IPS DF 4.7 (cell line): ENCODE data around the gene CCNK.

Experiments used
- DNase-seq: peaks from one replicate; pipeline ENCODE4 v3.0.0-alpha.2; 2013; ENCODE audit warnings: low spot score; ENCODE audit errors: extremely low read depth

Gene CCNK

DNA sequence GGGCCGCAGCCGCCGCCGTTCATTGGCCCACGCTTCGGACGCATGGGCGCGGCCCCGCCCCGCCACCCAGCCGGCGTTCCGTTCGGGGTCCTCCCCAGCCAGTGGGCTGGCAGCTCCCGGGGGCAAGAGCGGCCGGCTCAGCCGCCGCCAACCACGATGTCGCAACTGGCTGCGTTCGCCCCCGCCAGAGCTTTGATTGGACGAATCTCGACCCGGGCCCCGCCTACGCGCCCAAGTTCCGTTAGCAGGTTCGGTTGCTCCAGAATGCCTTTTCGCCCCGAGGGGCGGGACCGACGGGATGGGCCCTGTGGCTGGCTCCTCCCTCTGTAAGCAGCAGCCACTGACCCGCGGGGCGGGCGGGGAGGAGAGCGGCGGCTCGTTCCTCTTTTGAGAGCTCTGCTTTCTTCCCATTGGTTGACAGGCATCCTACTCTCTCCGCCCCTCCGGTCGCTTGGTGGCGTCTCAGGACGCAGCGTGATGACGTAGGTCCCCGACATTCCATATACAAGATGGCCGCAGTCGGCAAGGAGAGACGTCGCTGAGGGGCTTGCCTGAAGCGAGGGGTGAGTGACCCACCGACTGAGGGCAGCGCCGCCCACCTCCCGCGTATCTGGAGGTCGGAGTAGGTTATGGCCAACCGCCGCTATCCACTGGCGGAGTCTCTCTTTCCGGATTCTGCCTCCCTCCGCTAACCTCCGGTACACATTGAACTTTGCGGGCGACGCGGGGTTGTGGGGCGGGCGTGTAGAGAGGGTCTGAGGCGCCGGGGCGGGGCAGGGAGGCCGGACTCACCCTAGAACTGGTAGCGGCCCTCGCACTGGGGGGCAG lies at the start of gene CCNK:
CCNK (plus strand) TSS at position 493 of the 828 bp plus-strand sequence. CDS start 11,269 bp downstream, outside the sequence.
- DNase-seq: peak; percentile 97

DNA sequence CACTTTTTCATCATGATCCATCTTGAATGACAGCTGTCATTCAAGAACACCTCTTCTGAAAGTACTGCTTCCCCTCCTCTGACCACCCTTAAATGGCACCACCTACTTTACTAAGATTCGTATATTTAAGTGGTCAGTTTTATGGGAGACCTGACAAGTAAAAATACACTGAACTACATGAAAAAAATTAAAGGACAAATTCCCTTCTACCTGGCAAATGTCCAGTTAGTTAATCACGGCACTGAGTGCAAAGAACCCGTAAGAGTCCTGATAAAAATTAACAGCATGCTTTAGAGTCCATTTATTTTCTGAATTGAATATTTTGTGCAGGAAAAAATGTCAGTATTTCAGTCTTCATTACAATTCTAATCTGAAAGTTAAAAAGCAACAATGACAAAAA lies 49.2 kb upstream of the CCNK start:
- DNase-seq: no peak

DNA sequence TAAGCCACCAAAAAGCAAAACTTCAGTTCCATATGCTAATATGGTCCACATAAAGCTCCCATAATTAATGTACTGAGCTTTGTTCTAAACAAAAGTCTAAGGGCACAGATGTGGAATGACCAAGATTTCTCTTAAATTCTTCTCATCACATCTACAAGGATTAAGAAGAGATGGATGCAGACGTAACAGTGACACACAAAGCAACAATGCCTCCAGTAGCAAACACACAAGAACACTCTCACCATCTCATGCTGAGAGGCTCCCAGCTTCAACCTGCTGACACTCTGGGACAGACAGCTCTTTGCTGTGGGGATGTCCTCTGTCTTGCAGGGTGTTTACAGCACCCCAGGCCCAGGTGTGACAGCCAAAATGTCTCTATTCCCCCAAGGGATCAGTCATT lies 48.7 kb upstream of the CCNK start:
- DNase-seq: no peak

DNA sequence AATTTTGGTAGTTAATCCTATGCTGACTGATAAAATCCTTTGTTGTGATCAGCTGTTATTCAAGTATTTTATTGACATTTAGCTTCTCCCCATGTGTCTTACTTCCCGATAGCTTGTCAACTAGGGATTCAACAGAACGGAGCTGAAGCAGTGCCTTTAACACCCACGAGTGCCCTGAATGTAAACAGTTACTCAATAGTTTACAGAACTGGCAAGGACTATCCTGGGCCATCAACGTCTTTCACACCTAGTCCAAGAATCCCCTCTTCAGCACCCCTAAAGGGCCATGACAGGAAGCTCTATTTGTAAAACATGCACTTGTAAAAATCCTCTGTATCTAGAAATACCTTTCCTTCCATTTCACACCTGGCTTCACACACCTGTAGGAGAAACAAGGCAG lies 45.9 kb upstream of the CCNK start:
- DNase-seq: no peak

DNA sequence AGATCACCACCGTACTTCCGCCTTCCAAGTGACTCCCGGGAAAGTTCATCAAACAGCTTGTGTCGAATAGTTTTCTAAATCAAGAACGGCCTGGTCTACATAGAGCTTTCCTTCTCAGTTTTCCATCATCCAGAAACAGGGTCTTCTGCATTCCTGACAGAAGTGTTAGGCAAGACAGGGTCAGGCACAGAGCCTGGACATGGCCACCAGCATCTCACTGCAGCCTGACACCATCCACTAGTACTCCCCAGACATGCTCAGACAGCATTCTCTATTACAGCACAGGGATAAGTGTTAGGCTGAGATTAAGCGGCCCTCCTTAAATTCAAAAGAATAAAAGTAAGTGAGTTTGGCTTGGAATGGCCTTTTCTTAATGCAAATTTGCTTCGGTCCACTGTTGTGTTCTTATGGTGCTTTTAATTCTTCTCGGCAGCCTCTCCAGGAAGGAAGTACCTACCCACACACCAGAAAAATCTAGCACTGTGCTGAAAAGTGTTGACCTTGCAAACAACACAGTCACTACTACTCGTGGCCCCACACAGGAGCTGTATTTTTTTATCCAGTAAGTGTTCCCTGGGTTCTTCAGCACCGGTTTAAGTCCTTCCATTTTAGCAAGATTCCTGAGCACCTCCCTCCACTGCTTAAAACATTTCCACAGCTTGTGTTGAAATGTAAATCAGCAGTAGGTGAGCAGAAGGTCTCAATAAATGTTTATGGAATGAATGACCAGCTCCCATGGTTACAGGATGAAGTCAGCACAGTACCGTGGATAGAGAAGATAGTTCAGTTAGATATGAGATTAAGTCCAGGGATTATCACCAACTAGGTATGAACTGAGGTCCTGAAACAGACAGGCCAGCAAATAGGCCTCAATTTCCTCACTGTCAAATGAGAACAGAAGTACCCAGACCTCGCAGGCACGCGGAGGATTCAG lies 44.7 kb upstream of the CCNK start:
- no peak for DNase-seq

DNA sequence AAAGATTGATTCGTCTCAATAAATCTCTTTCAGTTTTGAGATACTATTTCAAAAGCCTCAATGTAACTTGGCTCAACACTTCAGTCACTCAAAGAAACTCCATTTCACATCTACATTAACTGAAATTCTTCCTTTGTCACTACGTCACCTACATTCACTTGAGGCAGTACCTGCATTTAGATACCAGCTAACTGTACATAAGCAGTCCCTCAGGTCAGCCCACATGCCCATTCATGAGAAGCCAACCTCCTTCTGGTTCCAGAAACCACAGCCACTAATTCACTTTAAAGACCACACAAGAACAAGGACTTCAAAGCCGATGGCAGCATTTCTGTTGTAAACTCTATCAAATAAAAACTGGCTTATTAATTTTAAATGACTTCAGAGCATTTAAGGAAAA lies 43.5 kb upstream of the CCNK start:
- no peak for DNase-seq

DNA sequence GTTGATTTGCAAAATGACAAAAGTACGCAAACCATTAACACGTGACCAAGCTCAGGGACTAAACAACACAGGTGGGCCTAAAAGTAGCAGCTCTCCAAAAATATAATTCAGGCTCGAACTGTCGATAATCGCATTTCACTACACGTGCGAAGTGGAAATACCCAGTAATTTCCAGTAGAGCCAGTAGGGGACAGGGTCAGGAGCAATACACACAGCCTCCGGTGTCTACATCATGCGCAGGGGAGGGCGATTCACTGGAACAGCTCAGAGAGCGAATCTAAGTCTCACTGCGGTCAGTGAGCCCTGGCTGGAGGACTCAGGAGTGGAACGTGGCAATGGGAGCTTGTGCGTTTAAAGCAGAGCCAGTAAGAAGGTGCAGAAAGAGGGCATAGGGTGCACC lies 40.9 kb upstream of the CCNK start:
- no peak for DNase-seq

DNA sequence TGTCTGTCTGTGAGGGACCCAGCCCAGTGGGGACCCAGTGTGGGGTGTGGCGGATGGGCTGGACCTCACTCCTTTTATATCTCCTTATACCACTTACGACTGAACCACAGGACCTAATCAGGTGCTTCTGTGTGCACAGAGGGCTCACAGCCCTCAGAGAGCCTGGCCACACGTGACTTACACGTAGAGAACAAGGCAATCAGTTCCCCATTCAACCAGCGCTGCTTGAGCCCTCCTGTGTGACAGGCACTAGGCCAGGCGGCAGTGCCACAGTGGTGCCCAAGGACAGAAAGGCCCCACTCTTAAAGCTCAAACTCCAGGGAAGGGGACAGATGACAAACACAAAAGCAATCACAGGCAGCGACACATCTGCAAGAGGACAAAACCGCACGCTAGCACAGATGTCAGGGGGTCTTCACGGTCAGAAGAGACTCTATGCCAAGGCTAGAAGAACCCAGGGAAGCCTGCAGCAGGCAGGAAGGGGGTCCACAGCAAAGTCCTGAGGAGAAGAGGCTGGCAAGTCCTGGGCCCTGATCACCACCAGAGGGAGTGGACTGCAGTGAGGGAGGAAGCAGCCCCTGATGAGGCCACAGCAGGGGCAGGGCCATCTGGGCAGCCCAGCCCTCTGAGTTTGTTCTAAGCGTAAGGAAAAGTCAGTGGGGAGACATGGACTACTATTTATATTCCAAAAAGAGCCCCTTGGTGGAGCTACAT lies 39.9 kb upstream of the CCNK start:
- no peak for DNase-seq

DNA sequence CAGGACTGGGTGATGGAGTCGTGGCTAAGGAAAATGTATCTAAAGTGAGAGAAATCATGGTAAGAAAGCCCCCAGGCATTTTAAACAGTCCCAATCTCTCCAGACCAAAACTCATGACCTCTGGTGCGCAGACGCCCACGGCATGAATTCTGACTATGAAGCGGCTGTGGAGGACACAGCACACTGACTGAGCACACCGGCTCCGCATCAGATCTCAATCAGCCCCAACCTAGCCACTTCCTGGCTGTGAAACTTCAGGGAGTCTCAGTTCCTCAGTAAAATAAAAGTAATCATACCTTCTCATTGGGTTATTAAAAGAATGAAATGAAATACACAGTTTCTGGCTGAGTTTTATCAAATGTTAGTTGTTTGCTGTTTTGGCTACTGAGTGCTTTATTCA lies 39.3 kb upstream of the CCNK start:
- DNase-seq: no peak

DNA sequence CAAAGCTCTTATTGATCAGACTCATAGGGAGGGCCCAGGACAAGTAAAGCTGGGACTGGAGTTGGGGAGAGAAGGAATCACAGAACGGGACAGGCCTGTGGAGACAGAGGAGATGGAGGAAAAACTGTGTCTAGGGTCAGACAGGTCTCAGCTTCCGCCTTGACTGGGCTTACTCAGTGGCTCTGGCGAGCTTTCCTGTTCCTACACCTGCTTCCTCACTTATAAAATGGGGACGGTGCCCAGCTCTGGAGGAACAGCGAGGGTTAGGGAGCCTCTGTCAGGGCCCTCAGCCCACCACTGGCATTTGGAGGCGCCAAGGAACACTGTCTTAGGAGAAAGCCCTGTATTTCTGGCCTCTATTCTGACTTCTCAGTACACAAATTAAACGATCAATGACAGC lies 35.3 kb upstream of the CCNK start:
- DNase-seq: no peak

DNA sequence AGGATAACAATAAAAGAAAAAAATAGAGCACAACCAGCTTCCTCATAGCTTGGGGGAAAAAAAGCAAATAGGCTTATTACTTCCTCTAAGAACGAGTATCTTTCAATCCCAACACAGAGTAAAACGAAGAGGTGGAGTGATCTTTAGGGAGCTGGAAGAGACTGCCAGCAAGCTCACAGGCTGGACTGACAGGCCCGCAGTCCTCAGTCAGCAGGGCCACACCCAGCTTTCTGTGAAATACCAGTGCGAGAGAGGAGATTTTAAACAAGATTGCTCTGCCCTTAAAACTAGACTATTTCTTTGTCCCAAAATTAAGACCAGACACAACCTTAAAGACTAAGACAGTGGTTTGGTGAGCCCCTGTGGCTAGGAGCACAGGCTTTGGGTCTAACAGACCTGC lies 33.5 kb upstream of the CCNK start:
- no peak for DNase-seq

DNA sequence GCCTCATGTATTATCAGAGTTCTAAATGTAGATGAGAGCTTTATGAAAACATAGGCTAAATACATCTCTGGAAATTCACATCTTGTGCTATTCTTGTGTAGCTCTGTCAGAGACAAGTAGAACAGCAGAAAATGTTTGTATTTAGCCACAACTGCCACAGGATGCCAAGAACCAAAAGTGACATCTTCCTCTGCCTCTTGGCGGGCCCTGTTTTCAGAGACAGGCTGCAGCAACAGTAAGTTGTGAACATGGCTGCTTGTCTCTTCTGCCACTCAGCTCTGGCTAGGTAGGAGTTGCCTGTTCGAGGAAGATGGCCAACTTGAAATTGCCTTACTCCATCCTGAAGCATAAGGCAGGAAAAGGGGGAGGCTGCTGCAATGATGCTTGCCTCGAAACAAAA lies 30.9 kb upstream of the CCNK start:
- no peak for DNase-seq

DNA sequence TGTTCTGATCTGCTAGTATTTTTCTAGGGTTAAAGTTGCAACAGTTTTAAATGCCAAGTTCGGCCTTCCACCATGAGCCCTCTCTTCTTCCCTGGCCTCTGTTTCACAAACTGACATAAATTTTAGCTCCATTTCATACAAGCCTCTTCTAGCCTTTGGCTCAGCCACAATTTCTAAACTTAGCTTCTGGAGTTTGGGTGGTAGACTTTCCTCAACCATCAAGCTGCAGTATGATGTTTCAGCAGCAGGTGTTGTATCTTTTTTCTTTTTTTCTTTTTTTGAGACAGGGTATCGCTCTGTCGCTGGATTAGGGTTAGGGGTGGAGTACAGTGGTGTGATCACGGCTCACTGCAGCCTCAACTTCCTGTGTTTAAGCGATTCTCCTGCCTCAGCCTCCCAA lies 30.0 kb upstream of the CCNK start:
- no peak for DNase-seq

DNA sequence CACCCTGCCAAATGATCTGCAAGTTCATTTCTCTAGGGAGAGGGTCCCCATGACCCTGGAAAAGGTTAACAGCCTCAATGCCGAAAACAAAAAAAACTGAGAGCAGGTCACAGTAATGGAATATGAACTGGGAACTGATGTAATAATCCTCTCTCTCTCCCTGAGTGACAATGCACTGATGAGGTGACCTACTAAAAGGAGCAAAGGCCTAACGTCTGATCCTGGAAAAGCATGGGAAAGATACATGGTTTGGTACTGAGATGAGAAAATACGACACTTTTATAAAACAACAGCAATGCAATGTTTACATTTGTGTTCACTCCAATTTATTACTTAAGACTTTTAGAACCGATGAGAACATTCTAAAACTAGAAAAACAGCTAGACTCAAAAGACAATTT lies 28.2 kb upstream of the CCNK start:
- no peak for DNase-seq

DNA sequence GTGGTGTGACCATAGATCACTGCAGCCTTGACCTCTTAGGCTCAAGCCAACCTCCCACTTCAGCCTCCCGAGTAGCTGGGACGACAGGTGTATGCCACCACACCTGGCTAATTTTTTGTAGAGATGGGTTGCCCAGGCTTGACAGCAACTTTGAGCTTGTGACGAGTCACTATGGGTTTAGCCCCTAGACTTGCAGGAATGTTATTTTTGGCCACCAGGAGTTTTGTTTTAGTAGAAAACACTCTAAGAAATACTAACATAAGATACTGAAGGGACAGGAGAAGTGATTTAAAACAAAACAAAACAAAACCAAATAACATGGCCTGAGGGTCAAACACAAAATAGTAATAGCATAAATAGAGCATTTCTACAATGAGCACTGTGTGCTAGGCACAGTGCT lies 27.0 kb upstream of the CCNK start:
- DNase-seq: no peak

DNA sequence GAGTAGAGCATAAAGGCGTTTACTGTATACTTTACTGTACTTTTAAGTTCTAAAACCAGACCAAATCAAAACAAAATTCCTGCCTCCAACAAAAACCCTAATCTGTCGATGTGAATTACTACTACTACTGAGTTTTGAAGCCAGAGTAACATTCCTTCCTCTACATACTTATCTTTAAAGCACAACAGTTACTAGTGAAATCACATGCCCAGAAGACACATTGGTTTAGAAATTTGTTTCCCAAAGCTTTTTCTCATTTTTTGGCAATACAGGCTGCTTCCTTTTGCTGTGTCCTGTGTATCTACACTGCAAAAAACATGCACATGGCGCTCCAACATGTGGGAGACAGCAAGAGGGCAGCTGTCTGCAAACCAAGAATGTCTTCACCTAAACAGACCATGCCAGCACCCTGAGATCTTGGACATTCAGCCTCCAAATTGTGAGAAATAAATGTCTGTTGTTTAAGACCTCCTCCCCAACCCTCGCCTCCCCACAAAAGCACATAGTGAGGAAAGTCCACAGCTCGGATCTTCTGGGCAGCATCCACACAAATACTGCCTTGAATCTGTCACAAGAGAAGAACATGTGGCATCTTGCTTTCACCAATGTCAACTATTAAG lies 21.6 kb upstream of the CCNK start:
- no peak for DNase-seq

DNA sequence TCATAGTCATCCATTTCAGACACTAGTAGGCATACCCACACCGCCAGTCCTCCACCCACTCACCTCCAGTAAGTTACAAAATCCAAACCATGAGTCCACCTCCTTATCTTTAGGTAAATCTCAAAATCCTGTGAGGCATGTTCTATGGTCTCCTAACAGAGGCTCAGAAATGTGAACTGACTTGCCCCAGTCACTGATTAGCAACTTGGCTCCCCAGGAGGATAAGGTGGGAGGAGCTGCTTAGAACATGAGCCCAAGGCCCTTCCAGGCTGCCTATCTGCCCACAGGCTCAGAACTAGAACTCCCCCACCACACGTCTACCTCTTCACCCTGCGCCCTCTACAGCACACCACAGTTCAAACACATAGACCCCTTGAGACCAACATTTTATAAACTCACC lies 20.4 kb upstream of the CCNK start:
- DNase-seq: no peak

DNA sequence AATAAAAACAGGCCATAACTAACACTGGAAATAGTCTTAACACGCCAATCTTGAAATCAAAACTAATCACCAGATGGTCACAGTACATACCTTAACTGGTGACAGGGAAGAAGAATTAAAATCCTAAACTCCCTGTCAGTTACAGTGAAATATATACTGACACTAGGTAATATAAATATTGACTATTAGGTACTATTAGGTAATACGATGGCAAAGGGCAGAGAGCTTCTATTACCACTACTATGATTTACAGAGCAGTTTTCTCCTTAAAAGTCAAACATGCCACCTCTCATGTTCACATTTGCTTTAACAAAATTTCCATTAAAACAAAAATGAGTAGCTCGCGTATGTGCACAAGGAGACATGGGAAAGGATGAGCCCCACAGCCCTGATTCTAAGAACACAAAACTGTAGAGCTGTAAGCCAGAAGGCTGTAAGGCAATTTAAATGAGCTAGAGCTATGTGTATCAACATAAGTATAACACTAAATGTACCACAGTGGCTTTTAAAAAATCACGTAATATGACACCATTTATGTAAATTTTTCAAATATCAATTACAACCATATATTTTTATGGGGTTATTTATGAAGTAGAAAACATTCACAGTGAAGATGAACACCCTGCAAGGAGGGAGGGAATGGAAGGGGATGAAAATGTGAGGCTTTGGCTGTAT lies 19.7 kb upstream of the CCNK start:
- no peak for DNase-seq

DNA sequence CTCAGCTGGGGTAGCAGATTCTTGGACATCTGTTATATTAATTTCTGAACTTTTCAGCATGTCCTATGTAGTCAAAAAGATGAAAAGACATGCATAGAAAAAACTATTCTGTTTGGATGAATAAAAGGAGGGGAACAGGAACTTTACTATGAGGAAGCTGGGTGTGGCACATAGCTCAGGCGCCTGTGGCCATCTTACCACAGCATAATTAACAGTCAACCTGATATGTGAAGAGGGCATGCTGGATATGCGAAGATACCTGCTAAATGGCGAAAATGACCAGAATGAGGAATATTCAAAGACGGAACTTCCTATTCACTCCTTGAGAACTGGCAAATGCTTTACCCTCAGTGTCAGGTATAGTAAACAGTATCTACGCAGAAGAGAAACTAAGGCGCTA lies 19.0 kb upstream of the CCNK start:
- DNase-seq: no peak

DNA sequence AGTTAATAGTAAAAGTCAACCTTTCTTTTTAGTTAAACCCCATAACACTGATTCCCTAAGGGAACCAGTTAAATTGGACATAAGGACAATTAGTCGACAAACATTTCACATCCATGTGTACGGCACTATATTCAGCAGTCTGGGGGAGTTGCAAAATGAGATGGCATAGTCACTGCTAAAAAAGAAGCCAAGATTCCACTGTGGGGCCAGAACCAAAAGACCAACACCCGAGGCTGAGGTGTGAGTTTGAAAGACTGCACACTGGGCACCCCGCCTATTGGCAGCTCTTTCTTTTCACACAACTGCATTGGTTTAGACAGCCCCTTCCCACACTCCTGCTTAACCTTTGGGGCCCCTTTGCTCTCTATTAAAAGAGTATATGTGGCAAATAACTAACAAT lies 17.2 kb upstream of the CCNK start:
- no peak for DNase-seq

DNA sequence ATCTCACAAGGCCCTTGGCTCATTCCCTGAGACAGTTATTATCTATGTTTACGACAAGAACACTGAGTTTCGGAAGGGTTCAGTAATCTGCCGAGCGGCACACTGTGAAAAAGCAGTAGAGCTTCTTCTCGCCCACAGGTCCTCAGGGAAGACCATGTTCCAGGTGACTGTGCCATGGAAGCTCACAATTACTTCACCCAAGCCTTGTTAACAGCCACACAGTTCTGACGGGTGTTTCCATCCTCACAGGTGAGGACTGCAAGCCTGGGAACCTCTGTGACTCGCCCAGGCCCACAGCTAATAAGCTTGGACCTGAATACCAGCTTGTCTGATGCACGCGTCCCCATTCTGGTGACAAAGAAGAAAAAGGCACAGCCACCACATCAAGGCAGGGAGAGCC lies 15.9 kb upstream of the CCNK start:
- DNase-seq: no peak
